RWPE2 (cell line): Measurements from ENCODE around the gene USP38.
"Not testable (repeated sequence)": the region's sequence is repeated elsewhere in the genome, so short reads cannot be mapped to it uniquely, and the experiment has no call there.

Source experiments
- ATAC-seq: fragments of 200-7000 bp; cut with Tn5 transposase; 3 replicates; pipeline ENCODE4 v1.9.1; 2021; ENCODE audit warnings: low read depth
- DNase-seq: peaks from one replicate; pipeline ENCODE4 v3.0.0-alpha.2; 2020; ENCODE audit warnings: low spot score
- H3K27ac ChIP-seq: fragments of 450-650 bp; 2 replicates; pipeline ENCODE4 v1.5.1; 2017; ENCODE audit warnings: mild to moderate bottlenecking; ENCODE audit not compliant: poor library complexity, severe bottlenecking
- H3K27me3 ChIP-seq: fragments of 250-450 bp; sonication (Bioruptor Pico); 2 replicates; pipeline ENCODE4 v1.5.1; 2021; ENCODE audit warnings: mild to moderate bottlenecking, moderate library complexity; ENCODE audit not compliant: insufficient read depth, poor library complexity, severe bottlenecking
- H3K36me3 ChIP-seq: fragments of 250-450 bp; sonication (Bioruptor Pico); 2 replicates; pipeline ENCODE4 v1.5.1; 2020; ENCODE audit warnings: low read depth, mild to moderate bottlenecking, moderate library complexity
- H3K4me1 ChIP-seq: fragments of 250-450 bp; sonication (Bioruptor Pico); 2 replicates; pipeline ENCODE4 v1.5.1; 2021; ENCODE audit warnings: mild to moderate bottlenecking, moderate library complexity; ENCODE audit not compliant: insufficient read depth, poor library complexity, severe bottlenecking
- H3K4me3 ChIP-seq: fragments of 250-450 bp; sonication (Bioruptor Pico); 2 replicates; pipeline ENCODE4 v1.5.1; 2021; ENCODE audit warnings: mild to moderate bottlenecking, moderate library complexity; ENCODE audit not compliant: severe bottlenecking
- H3K9me3 ChIP-seq: fragments of 250-450 bp; sonication (Bioruptor Pico); 2 replicates; pipeline ENCODE4 v1.5.1; 2021; ENCODE audit warnings: mild to moderate bottlenecking, moderate library complexity; ENCODE audit not compliant: severe bottlenecking
- TF ChIP-seq, protein P1 (sequence below): fragments of 450-650 bp; IDR thresholded peaks from one replicate; pipeline ENCODE4 v1.5.1; 2017; ENCODE audit warnings: mild to moderate bottlenecking, moderate library complexity; ENCODE audit not compliant: poor library complexity, severe bottlenecking

Gene USP38

DNA sequence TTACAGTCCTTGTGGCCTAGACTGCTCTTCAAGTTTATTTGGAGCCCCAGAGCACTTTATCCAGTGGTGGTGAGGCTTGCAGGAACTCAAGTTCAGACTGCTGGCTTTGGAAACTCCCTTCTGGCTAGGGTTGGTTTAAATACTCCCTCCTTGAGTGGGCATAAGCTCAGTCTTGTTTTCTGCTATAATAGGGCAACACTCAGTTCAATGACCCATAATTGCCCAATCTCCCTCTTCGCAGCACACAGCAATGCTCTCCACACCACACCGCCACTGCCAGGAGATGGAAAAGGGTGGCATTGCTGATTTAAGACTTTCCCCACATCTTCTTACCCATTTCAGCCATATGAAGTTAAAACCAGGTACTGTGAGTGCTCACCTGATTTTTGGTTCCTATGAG is 27.9 kb upstream of the USP38 start:
- Histone ChIP-seq H3K9me3 (no peaks in the 10 kb centered on the region), H3K4me1 (no peaks in the 10 kb centered on the region), H3K27me3 (no peaks in the 10 kb centered on the region), H3K4me3 (no peak overlapping the region), H3K36me3 (no peaks in the 10 kb centered on the region), H3K27ac (no peak overlapping the region)
- TF ChIP-seq, protein P1, sequence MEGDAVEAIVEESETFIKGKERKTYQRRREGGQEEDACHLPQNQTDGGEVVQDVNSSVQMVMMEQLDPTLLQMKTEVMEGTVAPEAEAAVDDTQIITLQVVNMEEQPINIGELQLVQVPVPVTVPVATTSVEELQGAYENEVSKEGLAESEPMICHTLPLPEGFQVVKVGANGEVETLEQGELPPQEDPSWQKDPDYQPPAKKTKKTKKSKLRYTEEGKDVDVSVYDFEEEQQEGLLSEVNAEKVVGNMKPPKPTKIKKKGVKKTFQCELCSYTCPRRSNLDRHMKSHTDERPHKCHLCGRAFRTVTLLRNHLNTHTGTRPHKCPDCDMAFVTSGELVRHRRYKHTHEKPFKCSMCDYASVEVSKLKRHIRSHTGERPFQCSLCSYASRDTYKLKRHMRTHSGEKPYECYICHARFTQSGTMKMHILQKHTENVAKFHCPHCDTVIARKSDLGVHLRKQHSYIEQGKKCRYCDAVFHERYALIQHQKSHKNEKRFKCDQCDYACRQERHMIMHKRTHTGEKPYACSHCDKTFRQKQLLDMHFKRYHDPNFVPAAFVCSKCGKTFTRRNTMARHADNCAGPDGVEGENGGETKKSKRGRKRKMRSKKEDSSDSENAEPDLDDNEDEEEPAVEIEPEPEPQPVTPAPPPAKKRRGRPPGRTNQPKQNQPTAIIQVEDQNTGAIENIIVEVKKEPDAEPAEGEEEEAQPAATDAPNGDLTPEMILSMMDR, result no peak
- ATAC-seq, result no peak
- no peak for DNase-seq

DNA sequence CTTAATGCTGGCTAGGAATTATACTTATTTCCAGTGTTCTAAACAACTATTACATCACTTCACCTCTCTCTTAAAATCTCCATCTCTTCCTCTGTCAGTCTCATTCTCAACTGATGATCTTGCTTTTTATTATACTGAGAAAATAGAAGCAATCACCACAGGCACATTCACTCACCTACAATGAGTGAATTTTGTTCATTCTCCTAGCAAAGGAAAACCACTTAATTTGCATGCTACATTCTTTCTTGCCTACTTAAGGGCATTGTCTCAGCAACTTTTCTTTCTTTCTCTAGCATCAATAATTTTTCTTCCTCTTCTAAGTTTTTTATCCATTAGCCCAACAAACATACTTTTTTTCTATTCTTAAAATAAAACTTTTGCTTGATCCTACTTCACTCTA is 21.1 kb upstream of the USP38 start:
- H3K27me3 ChIP-seq, result no peaks in the 10 kb centered on the region
- DNase-seq, result no peak
- TF ChIP-seq, protein P1, result no peak
- H3K4me3 ChIP-seq, result no peak overlapping the region
- no peaks in the 10 kb centered on the region for H3K9me3 ChIP-seq
- no peak overlapping the region for H3K27ac ChIP-seq
- H3K36me3 ChIP-seq, result no peaks in the 10 kb centered on the region
- no peak for ATAC-seq
- no peaks in the 10 kb centered on the region for H3K4me1 ChIP-seq

DNA sequence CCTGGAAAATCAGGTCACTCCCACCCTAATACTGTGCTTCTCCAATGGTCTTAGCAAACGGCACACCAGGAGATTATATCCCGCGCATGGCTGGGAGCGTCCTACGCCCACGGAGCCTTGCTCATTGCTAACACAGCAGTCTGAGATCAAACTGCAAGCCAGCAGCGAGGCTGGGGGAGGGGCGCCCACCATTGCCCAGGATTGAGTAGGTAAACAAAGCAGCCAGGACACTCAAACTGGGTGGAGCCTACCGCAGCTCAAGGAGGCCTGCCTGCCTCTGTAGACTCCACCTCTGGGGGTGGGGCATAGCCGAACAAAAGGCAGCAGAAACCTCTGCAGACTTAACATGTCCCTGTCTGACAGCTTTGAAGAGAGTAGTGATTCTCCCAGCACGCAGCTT is 18.0 kb upstream of the USP38 start:
- DNase-seq, ATAC-seq, H3K27ac ChIP-seq, H3K4me1 ChIP-seq, H3K36me3 ChIP-seq, H3K9me3 ChIP-seq, H3K4me3 ChIP-seq, H3K27me3 ChIP-seq: not testable (repeated sequence)

DNA sequence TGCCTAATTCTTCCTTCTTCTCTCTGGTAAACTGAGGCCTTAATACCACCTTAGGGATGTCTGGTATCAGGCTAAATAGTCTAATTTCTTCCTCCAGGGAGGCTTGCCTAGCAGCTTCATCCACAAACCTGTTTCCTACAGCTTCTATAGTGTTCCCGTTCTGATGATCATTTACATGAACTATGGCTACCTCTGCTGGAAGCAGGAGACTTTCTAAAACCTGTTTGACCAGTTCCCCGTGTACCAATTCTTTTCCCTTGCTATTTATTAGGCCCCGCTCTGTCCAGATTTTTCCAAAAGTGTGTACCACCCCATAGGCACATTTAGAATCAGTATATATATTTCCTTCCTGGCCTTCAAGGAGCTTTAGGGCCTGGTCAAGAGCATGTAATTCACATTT is 5.8 kb upstream of the USP38 start:
- H3K4me1 ChIP-seq, result peaks cover 14% of the 10 kb centered on the region
- TF ChIP-seq, protein P1, result no peak
- no peaks in the 10 kb centered on the region for H3K27me3 ChIP-seq
- no peak for ATAC-seq
- no peak overlapping the region for H3K4me3 ChIP-seq
- H3K36me3 ChIP-seq, result no peaks in the 10 kb centered on the region
- no peak overlapping the region for H3K27ac ChIP-seq
- DNase-seq, result no peak
- H3K9me3 ChIP-seq, result peaks cover 5% of the 10 kb centered on the region

DNA sequence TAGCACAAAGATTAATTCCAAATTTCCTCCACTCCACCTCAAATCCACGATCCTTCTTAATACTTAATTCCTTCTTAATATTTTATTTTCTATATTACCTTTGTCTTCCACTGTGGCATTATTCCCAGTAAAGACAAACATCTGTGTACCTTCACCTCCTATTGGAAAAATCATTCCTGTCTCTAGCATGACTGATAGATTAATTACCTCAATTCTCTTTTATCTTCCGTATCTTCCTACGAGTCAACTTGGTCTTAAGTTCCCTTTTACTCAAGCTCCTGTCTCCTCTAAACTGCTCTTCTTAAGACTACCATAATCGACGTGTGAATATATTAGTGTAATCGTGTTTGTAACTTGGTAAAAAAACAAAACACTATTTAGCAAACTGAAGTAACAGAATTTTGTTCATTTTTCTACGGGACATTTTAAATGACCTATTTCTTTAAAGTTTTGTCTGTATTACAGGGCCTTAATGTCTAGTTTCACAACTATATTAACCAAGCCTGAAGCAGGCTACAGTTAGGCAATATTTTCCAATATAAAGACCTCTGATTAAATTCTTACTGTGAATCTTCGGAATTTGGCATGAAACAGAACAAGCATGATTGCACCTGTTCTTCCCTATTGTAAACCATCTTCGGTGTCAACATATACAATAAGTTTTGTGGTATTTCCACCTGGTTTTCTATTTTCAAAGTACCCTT is 1.1 kb upstream of the USP38 start:
- Histone ChIP-seq H3K4me3 (peak overlapping the region; percentile 76), H3K36me3 (peaks cover 7% of the 10 kb centered on the region), H3K9me3 (no peaks in the 10 kb centered on the region), H3K4me1 (peaks cover 21% of the 10 kb centered on the region), H3K27ac (peak overlapping the region; percentile 77), H3K27me3 (no peaks in the 10 kb centered on the region)
- ATAC-seq (no peak), DNase-seq (no peak)
- TF ChIP-seq, protein P1, result no peak
